Middle frontal gyrus (tissue), 1 donor: ENCODE data around the gene ZGRF1.
"Not testable (repeated sequence)": the region's sequence is repeated elsewhere in the genome, so short reads cannot be mapped to it uniquely, and the experiment has no call there.

Source experiments
- DNase-seq: peaks from one replicate; pipeline ENCODE4 v3.0.0-alpha.2; 2015; ENCODE audit warnings: low spot score; ENCODE audit errors: extremely low spot score

Gene ZGRF1

GRCh38 chr4:112516066-112516470, 120.6 kb downstream of the ZGRF1 start, which contains the start of gene NEUROG2:
Gene NEUROG2 (minus strand): TSS chr4:112516180. CDS start chr4:112515475, 705 bp downstream.
- no peak for DNase-seq

- DNase-seq: no peak
Measured at GRCh38 chr4:112515198-112516065, 121.3 kb downstream of the ZGRF1 start.

- DNase-seq: no peak
Measured at GRCh38 chr4:112514647-112515197, 122.0 kb downstream of the ZGRF1 start.

- no peak for DNase-seq
Measured at GRCh38 chr4:112513971-112514646, 122.6 kb downstream of the ZGRF1 start.

GRCh38 chr4:112511803-112512118, 124.9 kb downstream of the ZGRF1 start:
- DNase-seq: no peak

GRCh38 chr4:112511093-112511802, 125.5 kb downstream of the ZGRF1 start:
- no peak for DNase-seq

GRCh38 chr4:112510291-112511092, 126.2 kb downstream of the ZGRF1 start:
- no peak for DNase-seq

GRCh38 chr4:112509243-112510141, 127.2 kb downstream of the ZGRF1 start:
- no peak for DNase-seq

GRCh38 chr4:112508356-112508755, 128.4 kb downstream of the ZGRF1 start:
- DNase-seq: no peak

- DNase-seq: no peak
Measured at GRCh38 chr4:112504807-112505206, 131.9 kb downstream of the ZGRF1 start.

- DNase-seq: no peak
Measured at GRCh38 chr4:112502871-112503270, 133.8 kb downstream of the ZGRF1 start.

GRCh38 chr4:112492321-112492720, 144.4 kb downstream of the ZGRF1 start:
- no peak for DNase-seq

GRCh38 chr4:112490808-112491207, 145.9 kb downstream of the ZGRF1 start:
- DNase-seq: not testable (repeated sequence)
